T-helper 2 cell treated with Interferon-gamma antibody and Interleukin-4, amounts not matched to agents 100 ng/mL and 5 ng/mL, for 36 hours (primary cell): ENCODE results near the gene ARL3. TPM values are rescaled to one million over a fixed set of nuclear protein-coding genes. Genes with fewer than 3 reads are reported as not detected.

Source experiments
- total RNA-seq: library from RNA; stranded (reverse); gene quantifications from 2 replicates; pipeline ENCODE4 v1.2.3, GENCODE V29; 2022

The ARL3 gene
- total RNA-seq, 1 donor from 2014 or later: 4.7 TPM

Other genes with a start within 250 kb of the ARL3 start
- 77.1 and 78.7 TPM in 2 replicates for gene ACTR1A, start 211.7 kb downstream of the ARL3 start, total RNA-seq
- 13.8 and 14.2 TPM in 2 replicates for gene SUFU, start 210.4 kb downstream of the ARL3 start, total RNA-seq
- gene TRIM8, start 69.9 kb downstream of the ARL3 start, total RNA-seq: 53.7 and 54.4 TPM in 2 replicates
- 28.6 and 30.9 TPM in 2 replicates for gene SFXN2, start 239 bp upstream of the ARL3 start, total RNA-seq
- gene WBP1L, start 29.6 kb upstream of the ARL3 start, total RNA-seq: 26.6 and 27.7 TPM in 2 replicates
- not detected in 2 replicates for gene CYP17A1, start 123.0 kb upstream of the ARL3 start, total RNA-seq
- gene BORCS7, start 139.9 kb upstream of the ARL3 start, total RNA-seq: 11.8 and 11.9 TPM in 2 replicates
- 0.36 TPM in 1 of 2 replicates, not detected in the other for gene AS3MT, start 155.1 kb upstream of the ARL3 start, total RNA-seq
- 6.1 and 6.8 TPM in 2 replicates for gene CNNM2, start 203.9 kb upstream of the ARL3 start, total RNA-seq